ENCODE data around the gene COL5A1.
A peak's percentile ranks its signal among the peaks of the same experiment; 100 is the strongest.

COL5A1 gene

GRCh38 chr9:134877541-134877940, 235.9 kb downstream of the COL5A1 start:
- no peak overlapping the region for H3K4me3 ChIP-seq (ENCODE audit: low read length)
- H3K23ac ChIP-seq (ENCODE audit: low read length), result no peak overlapping the region
- WGBS (ENCODE audit: extremely low coverage, insufficient coverage, low lambda C conversion rate), result no CpG with 5 or more reads among the region's 4 CpGs
- no peak overlapping the region for H2BK5ac ChIP-seq (ENCODE audit: low read length)
- no peaks in the 10 kb centered on the region for H3K36me3 ChIP-seq (ENCODE audit: control insufficient read depth, insufficient read depth, low read length)
- H3K18ac ChIP-seq (ENCODE audit: low read length), result no peak overlapping the region
- H3K9ac ChIP-seq (ENCODE audit: low read length), result no peak overlapping the region
- no peak overlapping the region for H2BK120ac ChIP-seq (ENCODE audit: low read depth, low read length)
- no peaks in the 10 kb centered on the region for H3K27me3 ChIP-seq (ENCODE audit: insufficient read depth, low read length, poor library complexity)
- H4K8ac ChIP-seq (ENCODE audit: low read depth, low read length), result no peak overlapping the region
- no peak overlapping the region for H2AK5ac ChIP-seq (ENCODE audit: low read length)
- H3K4me2 ChIP-seq (ENCODE audit: low read length), result no peak overlapping the region
- H3K56ac ChIP-seq (ENCODE audit: low read length), result no peak overlapping the region
- H3K79me2 ChIP-seq (ENCODE audit: control insufficient read depth, insufficient read depth, low read length), result no peaks in the 10 kb centered on the region
- no peak overlapping the region for H3K4ac ChIP-seq (ENCODE audit: low read depth, low read length)
- no peak for DNase-seq
- H3K79me1 ChIP-seq (ENCODE audit: low read length), result no peaks in the 10 kb centered on the region
- H3K4me1 ChIP-seq (ENCODE audit: control insufficient read depth, low read depth, low read length), result no peaks in the 10 kb centered on the region
- H3K27ac ChIP-seq (ENCODE audit: low read depth, low read length), result no peak overlapping the region
- H4K5ac ChIP-seq (ENCODE audit: low read length), result no peak overlapping the region
- H2BK15ac ChIP-seq (replicated peaks; ENCODE audit: low read depth), result no peak overlapping the region

- no peak overlapping the region for H2BK5ac ChIP-seq (ENCODE audit: low read length)
- no peak overlapping the region for H3K4ac ChIP-seq (ENCODE audit: low read depth, low read length)
- no CpG with 5 or more reads among the region's 13 CpGs for WGBS (ENCODE audit: extremely low coverage, insufficient coverage, low lambda C conversion rate)
- no peaks in the 10 kb centered on the region for H3K36me3 ChIP-seq (ENCODE audit: control insufficient read depth, insufficient read depth, low read length)
- no peak overlapping the region for H4K5ac ChIP-seq (ENCODE audit: low read length)
- no peak overlapping the region for H3K4me2 ChIP-seq (ENCODE audit: low read length)
- H3K4me1 ChIP-seq (ENCODE audit: control insufficient read depth, low read depth, low read length), result no peaks in the 10 kb centered on the region
- no peak overlapping the region for H2BK120ac ChIP-seq (ENCODE audit: low read depth, low read length)
- no peak overlapping the region for H3K4me3 ChIP-seq (ENCODE audit: low read length)
- H3K79me1 ChIP-seq (ENCODE audit: low read length), result no peaks in the 10 kb centered on the region
- H3K9ac ChIP-seq (ENCODE audit: low read length), result no peak overlapping the region
- no peak overlapping the region for H3K56ac ChIP-seq (ENCODE audit: low read length)
- H2BK15ac ChIP-seq (replicated peaks; ENCODE audit: low read depth), result no peak overlapping the region
- no peak overlapping the region for H3K23ac ChIP-seq (ENCODE audit: low read length)
- no peak for DNase-seq
- H3K79me2 ChIP-seq (ENCODE audit: control insufficient read depth, insufficient read depth, low read length), result no peaks in the 10 kb centered on the region
- no peak overlapping the region for H2AK5ac ChIP-seq (ENCODE audit: low read length)
- no peak overlapping the region for H4K8ac ChIP-seq (ENCODE audit: low read depth, low read length)
- H3K27me3 ChIP-seq (ENCODE audit: insufficient read depth, low read length, poor library complexity), result no peaks in the 10 kb centered on the region
- no peak overlapping the region for H3K27ac ChIP-seq (ENCODE audit: low read depth, low read length)
- H3K18ac ChIP-seq (ENCODE audit: low read length), result no peak overlapping the region
These were observed 238.3 kb downstream of the COL5A1 start for GRCh38 chr9:134879664-134880483.

DNA sequence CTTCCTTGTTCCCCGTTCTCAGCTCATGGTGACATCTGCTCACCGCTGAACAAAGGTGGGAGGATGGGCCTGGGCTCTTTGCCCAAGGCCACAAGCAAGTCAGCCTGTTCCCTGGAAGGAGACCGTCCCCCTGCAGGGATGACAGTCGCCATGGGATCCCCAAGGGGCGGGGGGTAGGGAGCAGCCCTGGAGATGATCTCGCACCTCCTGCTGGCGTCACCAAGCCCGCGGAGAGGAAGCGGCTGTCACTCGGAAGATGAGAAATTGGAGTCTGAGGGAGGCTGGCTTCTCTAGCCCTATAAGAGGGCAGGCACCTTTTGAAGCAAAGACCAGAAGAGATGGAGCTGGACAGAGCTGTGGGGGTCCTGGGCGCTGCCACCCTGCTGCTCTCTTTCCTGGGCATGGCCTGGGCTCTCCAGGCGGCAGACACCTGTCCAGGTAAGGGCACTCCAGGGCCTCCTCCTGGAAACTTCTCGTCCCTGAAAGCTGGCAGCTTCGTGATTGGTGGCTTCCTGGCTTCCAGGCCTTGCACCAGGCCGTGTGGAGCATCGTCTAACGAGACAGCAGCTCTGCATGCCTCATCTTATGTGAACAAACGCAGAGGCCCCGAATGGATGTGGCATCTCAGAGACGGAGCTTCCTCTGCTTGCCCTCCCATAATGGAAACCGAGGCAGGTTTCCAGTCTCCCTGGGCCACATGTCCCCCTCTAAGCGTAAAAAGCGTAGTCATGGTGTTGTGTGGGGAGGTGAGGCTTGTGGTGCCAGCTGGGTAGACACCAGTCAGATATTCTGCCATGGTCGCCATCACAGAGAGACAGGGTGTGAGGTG, 239.1 kb downstream of the COL5A1 start, which contains the start of gene FCN2:
TSS of gene FCN2 (plus strand) at position 327 of the 829 bp plus-strand sequence. CDS start at position 339, 12 bp downstream.
- Histone ChIP-seq H3K27ac (ENCODE audit: low read depth, low read length) (no peak within 1 kb of the TSS), H3K4me2 (ENCODE audit: low read length) (no peak within 1 kb of the TSS), H3K56ac (ENCODE audit: low read length) (no peak within 1 kb of the TSS), H3K36me3 (ENCODE audit: control insufficient read depth, insufficient read depth, low read length) (no peaks in the 10 kb centered on the region), H2BK5ac (ENCODE audit: low read length) (no peak within 1 kb of the TSS), H3K79me1 (ENCODE audit: low read length) (no peaks in the 10 kb centered on the region), H3K9ac (ENCODE audit: low read length) (no peak within 1 kb of the TSS), H2BK120ac (ENCODE audit: low read depth, low read length) (no peak within 1 kb of the TSS), H3K79me2 (ENCODE audit: control insufficient read depth, insufficient read depth, low read length) (no peaks in the 10 kb centered on the region), H3K4me3 (ENCODE audit: low read length) (no peak within 1 kb of the TSS), H3K27me3 (ENCODE audit: insufficient read depth, low read length, poor library complexity) (no peaks in the 10 kb centered on the region), H4K5ac (ENCODE audit: low read length) (no peak within 1 kb of the TSS), H2AK5ac (ENCODE audit: low read length) (no peak within 1 kb of the TSS), H3K18ac (ENCODE audit: low read length) (no peak within 1 kb of the TSS), H2BK15ac (replicated peaks; ENCODE audit: low read depth) (no peak within 1 kb of the TSS), H3K23ac (ENCODE audit: low read length) (no peak within 1 kb of the TSS), H4K8ac (ENCODE audit: low read depth, low read length) (no peak within 1 kb of the TSS), H3K4ac (ENCODE audit: low read depth, low read length) (no peak within 1 kb of the TSS), H3K4me1 (ENCODE audit: control insufficient read depth, low read depth, low read length) (no peaks in the 10 kb centered on the region)
- WGBS (ENCODE audit: extremely low coverage, insufficient coverage, low lambda C conversion rate), result no CpG with 5 or more reads among the region's 25 CpGs
- DNase-seq, result peak; percentile 5

- Histone ChIP-seq H3K18ac (ENCODE audit: low read length) (no peak overlapping the region), H3K27ac (ENCODE audit: low read depth, low read length) (no peak overlapping the region), H3K23ac (ENCODE audit: low read length) (no peak overlapping the region), H2AK5ac (ENCODE audit: low read length) (no peak overlapping the region), H3K4ac (ENCODE audit: low read depth, low read length) (no peak overlapping the region), H3K4me1 (ENCODE audit: control insufficient read depth, low read depth, low read length) (no peaks in the 10 kb centered on the region), H3K79me2 (ENCODE audit: control insufficient read depth, insufficient read depth, low read length) (no peaks in the 10 kb centered on the region), H2BK5ac (ENCODE audit: low read length) (no peak overlapping the region), H3K27me3 (ENCODE audit: insufficient read depth, low read length, poor library complexity) (no peaks in the 10 kb centered on the region), H3K79me1 (ENCODE audit: low read length) (no peaks in the 10 kb centered on the region), H3K36me3 (ENCODE audit: control insufficient read depth, insufficient read depth, low read length) (no peaks in the 10 kb centered on the region), H2BK15ac (replicated peaks; ENCODE audit: low read depth) (no peak overlapping the region), H2BK120ac (ENCODE audit: low read depth, low read length) (no peak overlapping the region), H3K4me3 (ENCODE audit: low read length) (no peak overlapping the region), H4K8ac (ENCODE audit: low read depth, low read length) (no peak overlapping the region), H3K9ac (ENCODE audit: low read length) (no peak overlapping the region), H3K4me2 (ENCODE audit: low read length) (no peak overlapping the region), H4K5ac (ENCODE audit: low read length) (no peak overlapping the region), H3K56ac (ENCODE audit: low read length) (no peak overlapping the region)
- no CpG with 5 or more reads among the region's 13 CpGs for WGBS (ENCODE audit: extremely low coverage, insufficient coverage, low lambda C conversion rate)
- no peak for DNase-seq
These were observed 239.7 kb downstream of the COL5A1 start for GRCh38 chr9:134881313-134881670.

DNA sequence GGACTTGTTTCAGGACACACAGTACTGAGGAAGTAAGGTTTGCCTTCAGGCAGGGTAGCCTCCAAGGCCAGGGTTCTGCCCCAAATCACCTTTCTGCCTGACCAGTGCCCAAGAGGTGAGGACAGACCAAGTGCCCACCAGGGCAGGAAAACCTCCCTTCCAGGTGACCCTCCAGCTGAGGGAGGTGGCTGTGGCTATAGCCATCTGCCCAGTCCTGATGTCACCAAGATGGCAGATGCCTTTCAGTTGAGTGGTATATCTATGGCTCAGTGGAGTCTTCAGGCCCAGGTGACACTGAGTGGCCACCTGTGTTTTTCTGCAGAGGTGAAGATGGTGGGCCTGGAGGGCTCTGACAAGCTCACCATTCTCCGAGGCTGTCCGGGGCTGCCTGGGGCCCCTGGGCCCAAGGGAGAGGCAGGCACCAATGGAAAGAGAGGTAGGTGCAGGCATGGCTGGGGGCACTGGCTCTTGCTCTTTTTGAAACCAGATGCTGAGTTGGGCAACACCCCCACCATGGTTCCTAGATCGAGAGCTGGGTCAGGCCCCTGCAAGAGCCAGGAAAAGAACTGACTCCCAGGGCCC, 240.7 kb downstream of the COL5A1 start:
- Histone ChIP-seq H2BK5ac (ENCODE audit: low read length) (no peak overlapping the region), H2BK15ac (replicated peaks; ENCODE audit: low read depth) (no peak overlapping the region), H3K4me2 (ENCODE audit: low read length) (no peak overlapping the region), H3K23ac (ENCODE audit: low read length) (peak overlapping the region; percentile 80), H2AK5ac (ENCODE audit: low read length) (no peak overlapping the region), H2BK120ac (ENCODE audit: low read depth, low read length) (no peak overlapping the region), H3K4me1 (ENCODE audit: control insufficient read depth, low read depth, low read length) (no peaks in the 10 kb centered on the region), H3K9ac (ENCODE audit: low read length) (no peak overlapping the region), H3K4ac (ENCODE audit: low read depth, low read length) (no peak overlapping the region), H3K27ac (ENCODE audit: low read depth, low read length) (no peak overlapping the region), H3K56ac (ENCODE audit: low read length) (no peak overlapping the region), H3K36me3 (ENCODE audit: control insufficient read depth, insufficient read depth, low read length) (no peaks in the 10 kb centered on the region), H3K18ac (ENCODE audit: low read length) (no peak overlapping the region), H3K4me3 (ENCODE audit: low read length) (no peak overlapping the region), H3K79me2 (ENCODE audit: control insufficient read depth, insufficient read depth, low read length) (no peaks in the 10 kb centered on the region), H3K27me3 (ENCODE audit: insufficient read depth, low read length, poor library complexity) (no peaks in the 10 kb centered on the region), H3K79me1 (ENCODE audit: low read length) (no peaks in the 10 kb centered on the region), H4K8ac (ENCODE audit: low read depth, low read length) (no peak overlapping the region), H4K5ac (ENCODE audit: low read length) (no peak overlapping the region)
- no peak for DNase-seq
- no CpG with 5 or more reads among the region's 3 CpGs for WGBS (ENCODE audit: extremely low coverage, insufficient coverage, low lambda C conversion rate)
